A549 (cell line): Measurements from ENCODE around the gene PSPH. TPM values are rescaled to one million over a fixed set of nuclear protein-coding genes. Genes with fewer than 3 reads are reported as not detected.
"Not testable (repeated sequence)": the region's sequence is repeated elsewhere in the genome, so short reads cannot be mapped to it uniquely, and the experiment has no call there.

ENCODE experiments used
- ATAC-seq, 2 experiments: fragments of 200-7000 bp in 1 of 2; fragments of >200 bp in 1 of 2; cut with Nextera tagmentation in 1 of 2; cut with Tn5 transposase in 1 of 2; 3 replicates each; pipeline versions ENCODE4 v1.8.0 to v1.9.1; 2018 to 2020; ENCODE audit warnings: mild to moderate bottlenecking in 1 of 2, moderate library complexity in 1 of 2
- CTCF ChIA-PET: fragments of 300-600 bp; sonication (Branson Sonifier 250); formaldehyde crosslinking; extraction: SDS; loops from one replicate; lab custom pipeline; 2021; ENCODE audit warnings: antibody characterized with exemption, inconsistent platforms; lab: Yijun Ruan, JAX
- POLR2A ChIA-PET: fragments of 350-600 bp; formaldehyde crosslinking; extraction: SDS; loops from one replicate; lab custom pipeline; 2021; ENCODE audit warnings: antibody characterized with exemption, inconsistent platforms; lab: Yijun Ruan, JAX
- DNase-seq, 2 experiments: peaks; one replicate each; pipeline versions ENCODE4 v3.0.0 to v3.0.0-alpha.2; 2011 to 2016; ENCODE audit warnings: low read depth in 1 of 2, low spot score in 1 of 2
- FAIRE-seq: peaks from 2 replicates; lab custom pipeline; 2011; peaks lifted over from hg19 to GRCh38; lab: Jason Lieb, UNC
- H3K27ac ChIP-seq, 2 experiments: fragments of >200 bp; sonication (Bioruptor Twin); formaldehyde crosslinking; 3 replicates each; pipeline ENCODE4 v1.5.1; 2016 to 2017
- H3K4me1 ChIP-seq: fragments of >200 bp; sonication (Bioruptor Twin); formaldehyde crosslinking; 3 replicates; pipeline ENCODE4 v1.6.1; 2016
- H3K4me2 ChIP-seq: fragments of >200 bp; sonication (Bioruptor Twin); formaldehyde crosslinking; 3 replicates; pipeline ENCODE4 v1.6.1; 2016
- H3K4me3 ChIP-seq: fragments of >200 bp; sonication (Bioruptor Twin); formaldehyde crosslinking; 3 replicates; pipeline ENCODE4 v1.5.1; 2016
- H3K9me3 ChIP-seq: fragments of >200 bp; sonication (Bioruptor Twin); formaldehyde crosslinking; 3 replicates; pipeline ENCODE4 v1.6.1; 2016
- BHLHE40 ChIP-seq: IDR thresholded peaks from 2 replicates; pipeline ENCODE4 v1.6.1; 2012; ENCODE audit warnings: low read depth, low read length, inconsistent platforms
- CTCF ChIP-seq: fragments of >200 bp; sonication (Bioruptor Twin); formaldehyde crosslinking; IDR thresholded peaks from 3 replicates; pipeline ENCODE4 v1.5.1; 2016
- E2F6 ChIP-seq: IDR thresholded peaks from 2 replicates; pipeline ENCODE4 v1.6.1; 2012; ENCODE audit warnings: low read depth, borderline replicate concordance
- NPAS2 ChIP-seq: fragments of 250-450 bp; sonication (Bioruptor Pico); IDR thresholded peaks from 2 replicates; pipeline ENCODE4 v1.8.0; 2022; ENCODE audit warnings: mild to moderate bottlenecking, moderate library complexity, borderline replicate concordance
- POLR2A ChIP-seq: IDR thresholded peaks from 2 replicates; pipeline ENCODE4 v1.6.1; 2012; ENCODE audit warnings: mild to moderate bottlenecking, low read length
- RAD21 ChIP-seq, 2 experiments: fragments of >200 bp in 1 of 2; sonication (Bioruptor Twin) in 1 of 2; formaldehyde crosslinking in 1 of 2; IDR thresholded peaks in 1 of 2; conservative IDR thresholded peaks in 1 of 2; 2 replicates in 1 of 2; 3 replicates in 1 of 2; pipeline ENCODE4 v1.6.1; 2012 to 2018; ENCODE audit warnings: inconsistent platforms in 1 of 2
- SMC3 ChIP-seq: fragments of >200 bp; sonication (Bioruptor Twin); formaldehyde crosslinking; IDR thresholded peaks from 3 replicates; pipeline ENCODE4 v1.6.1; 2018; ENCODE audit warnings: inconsistent platforms
- USF2 ChIP-seq: fragments of 450-650 bp; IDR thresholded peaks from 2 replicates; pipeline ENCODE4 v1.6.1; 2014; ENCODE audit warnings: antibody characterized with exemption
- WGBS: methylation state at CpG from one replicate; pipeline ENCODE4 v1.1.6; 2017; ENCODE audit errors: missing lambda C conversion rate; 5-methylcytosine and 5-hydroxymethylcytosine counted together
- polyA plus RNA-seq, 4 experiments: library from polyadenylated mRNA; depleted of rRNA in 3 of 4; stranded (reverse); fragments of >200 nt; fragmentation: RNase III in 1 of 4; extraction: RNeasy Plus Mini Kit Qiagen cat#74134 plus additional on column Dnase treatment in 1 of 4; gene quantifications; 2 replicates in 3 of 4; 3 replicates in 1 of 4; pipeline ENCODE4 v1.2.3, GENCODE V29; 2011 to 2017
- TF ChIP-seq, protein P1 (sequence below): IDR thresholded peaks from 2 replicates; pipeline ENCODE4 v1.6.1; 2012
- TF ChIP-seq, protein P2 (sequence below): fragments of 200-600 bp; sonication (generic); IDR thresholded peaks from 2 replicates; pipeline ENCODE4 v1.6.1; 2016; ENCODE audit warnings: antibody characterized with exemption, mild to moderate bottlenecking, moderate library complexity
- TF ChIP-seq, protein P3 (sequence below): fragments of 250-450 bp; sonication (Bioruptor Pico); IDR thresholded peaks from 2 replicates; pipeline ENCODE4 v1.5.0; 2020; ENCODE audit warnings: low read depth, mild to moderate bottlenecking, moderate library complexity

PSPH gene
- polyA plus RNA-seq, 2 of the 4 experiments (the other 2 are of a cell fraction): 60.9 to 64.7 TPM

DNA sequence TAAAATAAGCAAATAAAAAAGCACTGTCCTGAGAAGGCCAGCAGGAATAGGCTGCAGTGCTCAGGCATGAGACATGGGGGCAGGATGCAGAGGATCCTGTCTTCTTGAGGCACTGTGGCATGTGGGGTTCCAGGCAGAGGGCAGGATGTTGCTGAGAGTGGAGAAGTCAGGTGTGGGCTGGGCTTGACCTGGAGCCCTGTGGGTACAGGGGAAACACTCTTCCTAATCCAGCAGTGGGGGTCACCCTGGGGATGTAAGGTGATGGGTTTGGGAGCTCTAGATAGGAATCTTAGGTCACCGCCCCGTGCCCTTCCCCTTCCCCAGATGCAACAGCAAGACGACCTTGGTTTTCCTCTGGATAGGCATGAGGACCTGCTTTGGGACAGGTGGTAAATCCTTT, 26.4 kb upstream of the PSPH start:
- H3K27ac ChIP-seq: no peak overlapping the region
- ATAC-seq: no peak
- H3K9me3 ChIP-seq: no peaks in the 10 kb centered on the region
- H3K4me1 ChIP-seq: peaks cover 7% of the 10 kb centered on the region; the same call in 1 of the 3 replicates
- FAIRE-seq: no peak
- no peak for TF ChIP-seq RAD21 (conservative IDR thresholded peaks at IDR 0.05 in 1 of 2, IDR thresholded peaks at IDR 0.05 in 1 of 2)
- TF ChIP-seq, protein P1, sequence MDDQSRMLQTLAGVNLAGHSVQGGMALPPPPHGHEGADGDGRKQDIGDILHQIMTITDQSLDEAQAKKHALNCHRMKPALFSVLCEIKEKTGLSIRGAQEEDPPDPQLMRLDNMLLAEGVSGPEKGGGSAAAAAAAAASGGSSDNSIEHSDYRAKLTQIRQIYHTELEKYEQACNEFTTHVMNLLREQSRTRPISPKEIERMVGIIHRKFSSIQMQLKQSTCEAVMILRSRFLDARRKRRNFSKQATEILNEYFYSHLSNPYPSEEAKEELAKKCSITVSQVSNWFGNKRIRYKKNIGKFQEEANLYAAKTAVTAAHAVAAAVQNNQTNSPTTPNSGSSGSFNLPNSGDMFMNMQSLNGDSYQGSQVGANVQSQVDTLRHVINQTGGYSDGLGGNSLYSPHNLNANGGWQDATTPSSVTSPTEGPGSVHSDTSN: no peak
- TF ChIP-seq, all 56 proteins: peak for 0
- H3K4me3 ChIP-seq: no peak overlapping the region
- H3K4me2 ChIP-seq: no peak overlapping the region
- no peak for DNase-seq
- ChIA-PET POLR2A (no interaction called here), CTCF (interaction anchor here (0.6 to 3.3 kb wide), 6 partner anchors 11 to 437 kb away, joined by 3 to 13 read pairs (median 4); partner anchors contain the start of gene PHKG1)
- 90% methylated on average over 3 of the region's 3 CpGs for WGBS

- ChIA-PET CTCF (interaction anchor here (0.5 to 3.9 kb wide), 38 partner anchors 8 to 791 kb away, joined by 3 to 37 read pairs (median 4); partner anchors contain the start of genes CCT6A, PHKG1, PSPH and SUMF2), POLR2A (interaction anchor here (0.7 to 2.9 kb wide), 3 partner anchors 11 to 37 kb away, joined by 3 to 14 read pairs (median 3); partner anchors contain the start of genes CCT6A and PSPH)
- 0 out of 3 replicates have a peak, but pooled peaks cover 3% of the 10 kb centered on the region for H3K4me1 ChIP-seq
- H3K4me2 ChIP-seq: no peak overlapping the region
- WGBS: 21% methylated on average over 16 of the region's 19 CpGs
- no peak overlapping the region for H3K4me3 ChIP-seq
- no peak for FAIRE-seq
- ATAC-seq: peak; percentile 98
- DNase-seq: peak; percentile 54 to 82
- no peaks in the 10 kb centered on the region for H3K9me3 ChIP-seq
- peak overlapping the region in 1 of 2 experiments; percentile 40; a peak in 1 of 6 replicates for H3K27ac ChIP-seq
- peak; percentile 78 for TF ChIP-seq CTCF
- TF ChIP-seq RAD21 (conservative IDR thresholded peaks at IDR 0.05 in 1 of 2, IDR thresholded peaks at IDR 0.05 in 1 of 2): peak; percentile 89 to 92
- no peak for TF ChIP-seq USF2
- TF ChIP-seq, protein P2, sequence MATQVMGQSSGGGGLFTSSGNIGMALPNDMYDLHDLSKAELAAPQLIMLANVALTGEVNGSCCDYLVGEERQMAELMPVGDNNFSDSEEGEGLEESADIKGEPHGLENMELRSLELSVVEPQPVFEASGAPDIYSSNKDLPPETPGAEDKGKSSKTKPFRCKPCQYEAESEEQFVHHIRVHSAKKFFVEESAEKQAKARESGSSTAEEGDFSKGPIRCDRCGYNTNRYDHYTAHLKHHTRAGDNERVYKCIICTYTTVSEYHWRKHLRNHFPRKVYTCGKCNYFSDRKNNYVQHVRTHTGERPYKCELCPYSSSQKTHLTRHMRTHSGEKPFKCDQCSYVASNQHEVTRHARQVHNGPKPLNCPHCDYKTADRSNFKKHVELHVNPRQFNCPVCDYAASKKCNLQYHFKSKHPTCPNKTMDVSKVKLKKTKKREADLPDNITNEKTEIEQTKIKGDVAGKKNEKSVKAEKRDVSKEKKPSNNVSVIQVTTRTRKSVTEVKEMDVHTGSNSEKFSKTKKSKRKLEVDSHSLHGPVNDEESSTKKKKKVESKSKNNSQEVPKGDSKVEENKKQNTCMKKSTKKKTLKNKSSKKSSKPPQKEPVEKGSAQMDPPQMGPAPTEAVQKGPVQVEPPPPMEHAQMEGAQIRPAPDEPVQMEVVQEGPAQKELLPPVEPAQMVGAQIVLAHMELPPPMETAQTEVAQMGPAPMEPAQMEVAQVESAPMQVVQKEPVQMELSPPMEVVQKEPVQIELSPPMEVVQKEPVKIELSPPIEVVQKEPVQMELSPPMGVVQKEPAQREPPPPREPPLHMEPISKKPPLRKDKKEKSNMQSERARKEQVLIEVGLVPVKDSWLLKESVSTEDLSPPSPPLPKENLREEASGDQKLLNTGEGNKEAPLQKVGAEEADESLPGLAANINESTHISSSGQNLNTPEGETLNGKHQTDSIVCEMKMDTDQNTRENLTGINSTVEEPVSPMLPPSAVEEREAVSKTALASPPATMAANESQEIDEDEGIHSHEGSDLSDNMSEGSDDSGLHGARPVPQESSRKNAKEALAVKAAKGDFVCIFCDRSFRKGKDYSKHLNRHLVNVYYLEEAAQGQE: no peak
- no peak for TF ChIP-seq POLR2A
- peak; percentile 73 for TF ChIP-seq SMC3
- TF ChIP-seq, protein P3, sequence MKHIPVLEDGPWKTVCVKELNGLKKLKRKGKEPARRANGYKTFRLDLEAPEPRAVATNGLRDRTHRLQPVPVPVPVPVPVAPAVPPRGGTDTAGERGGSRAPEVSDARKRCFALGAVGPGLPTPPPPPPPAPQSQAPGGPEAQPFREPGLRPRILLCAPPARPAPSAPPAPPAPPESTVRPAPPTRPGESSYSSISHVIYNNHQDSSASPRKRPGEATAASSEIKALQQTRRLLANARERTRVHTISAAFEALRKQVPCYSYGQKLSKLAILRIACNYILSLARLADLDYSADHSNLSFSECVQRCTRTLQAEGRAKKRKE (CRISPR knock-in tag): no peak
- TF ChIP-seq NPAS2 (CRISPR knock-in tag): no peak
- TF ChIP-seq E2F6: no peak
- TF ChIP-seq BHLHE40: no peak
Observed at GRCh38 chr7:56074371-56074791, 23.1 kb upstream of the PSPH start.

GRCh38 chr7:56066376-56066775, 15.1 kb upstream of the PSPH start:
- ChIA-PET POLR2A (interaction anchor here (6.1 kb wide), 1 partner anchor 15 kb away, joined by 114 read pairs; the partner anchor contains the start of genes CCT6A and PSPH), CTCF (interaction anchor here (2.2 kb wide), 1 partner anchor 8 kb away, joined by 15 read pairs; no protein-coding TSS in a partner anchor)
- not testable (repeated sequence) for DNase-seq, H3K4me3 ChIP-seq, H3K4me2 ChIP-seq, FAIRE-seq, H3K27ac ChIP-seq, ATAC-seq, H3K9me3 ChIP-seq
- 98% methylated on average over 13 of the region's 13 CpGs for WGBS
- peaks cover 30% of the 10 kb centered on the region for H3K4me1 ChIP-seq
